ENCODE measurements around the gene DMRT3. TPM values are rescaled to one million over a fixed set of nuclear protein-coding genes. Genes with fewer than 3 reads are reported as not detected.

The DMRT3 gene
- total RNA-seq (2021) (not detected in 3 replicates), Bru-seq, nascent RNA (percentile 3 among the genes with signal in this experiment)
- long read RNA-seq, experiment 1, result 0 reads
- long read RNA-seq, experiment 2, result 0 reads
- long read RNA-seq, experiment 3, result 0 reads

- DNase-seq (ENCODE audit: low spot score), result peak; percentile 79
- ChIA-PET POLR2A (interaction anchor here (1.8 kb wide), 1 partner anchor 9 kb away, joined by 6 read pairs; no protein-coding TSS in a partner anchor), CTCF (interaction anchor here (0.8 to 3.1 kb wide), 9 partner anchors 9 to 84 kb away, joined by 3 to 17 read pairs (median 4); partner anchors contain the start of gene DMRT2)
- no peak within 1 kb of the TSS for H3K27ac Mint-ChIP-seq
- peak; percentile 14 for ATAC-seq
- peaks cover 98% of the 10 kb centered on the region for H3K27me3 Mint-ChIP-seq (ENCODE audit: low read depth)
- H3K36me3 Mint-ChIP-seq, result no peaks in the 10 kb centered on the region
- H3K4me1 Mint-ChIP-seq, result peaks cover 53% of the 10 kb centered on the region
- H3K4me3 Mint-ChIP-seq, result peak within 1 kb of the TSS; percentile 61
- TF ChIP-seq MYBL2 (CRISPR knock-in tag; IDR thresholded peaks at IDR 0.05) (0 out of 2 replicates have a peak, but pooled peaks have one; percentile 45), ELF4 (CRISPR knock-in tag; IDR thresholded peaks at IDR 0.05; ENCODE audit: low read depth) (no peak), FOXP4 (CRISPR knock-in tag; IDR thresholded peaks at IDR 0.05) (0 out of 2 replicates have a peak, but pooled peaks have one; percentile 2), E2F5 (CRISPR knock-in tag; IDR thresholded peaks at IDR 0.05) (no peak), ZNF263 (CRISPR knock-in tag; IDR thresholded peaks at IDR 0.05; ENCODE audit: low read depth) (peak; percentile 87; the same call in 1 of the 2 replicates)
- no peaks in the 10 kb centered on the region for H3K9me3 Mint-ChIP-seq
Observed at GRCh38 chr9:976258-976942, at the start of gene DMRT3. TSS of gene DMRT3 (plus strand) at chr9:976655. CDS start at chr9:977002, 347 bp downstream.

DNA sequence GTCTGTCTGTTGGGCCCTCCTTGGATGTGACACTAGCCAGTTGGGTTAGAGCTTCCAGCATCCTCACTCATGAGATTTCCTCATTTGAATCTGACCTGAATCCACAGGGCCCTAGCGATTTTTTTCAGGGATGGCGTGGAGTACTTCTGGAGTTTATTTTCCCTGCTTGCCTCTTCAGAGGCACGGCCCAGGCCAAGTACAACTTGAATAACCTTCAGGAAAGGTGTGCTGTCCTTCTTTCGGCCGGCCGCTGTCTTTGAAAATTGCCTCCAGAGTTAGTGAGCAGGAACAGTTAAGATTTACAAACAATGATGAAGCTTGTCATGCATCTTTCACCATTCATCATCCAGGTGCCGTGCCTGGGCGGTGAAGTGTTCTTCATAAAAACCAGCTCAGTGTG, 49.5 kb upstream of the DMRT3 start:
- H3K4me3 Mint-ChIP-seq, result no peak overlapping the region
- no peaks in the 10 kb centered on the region for H3K36me3 Mint-ChIP-seq
- H3K9me3 Mint-ChIP-seq, result peaks cover 10% of the 10 kb centered on the region; the same call in 1 of the 2 replicates
- no peaks in the 10 kb centered on the region; the same call in 1 of the 2 replicates for H3K27me3 Mint-ChIP-seq (ENCODE audit: low read depth)
- CTCF ChIA-PET, result interaction anchor here (0.9 to 2.1 kb wide), 4 partner anchors 10 to 82 kb away, joined by 3 to 17 read pairs (median 4); no protein-coding TSS in a partner anchor
- no peaks in the 10 kb centered on the region for H3K4me1 Mint-ChIP-seq
- POLR2A ChIA-PET, result no interaction called here
- no peak for TF ChIP-seq FOXJ3 (CRISPR knock-in tag; IDR thresholded peaks at IDR 0.05; ENCODE audit: borderline replicate concordance)
- TF ChIP-seq NFATC4 (CRISPR knock-in tag; IDR thresholded peaks at IDR 0.05), result no peak
- TF ChIP-seq HMGXB4 (CRISPR knock-in tag; IDR thresholded peaks at IDR 0.05), result no peak
- TF ChIP-seq, protein P1, sequence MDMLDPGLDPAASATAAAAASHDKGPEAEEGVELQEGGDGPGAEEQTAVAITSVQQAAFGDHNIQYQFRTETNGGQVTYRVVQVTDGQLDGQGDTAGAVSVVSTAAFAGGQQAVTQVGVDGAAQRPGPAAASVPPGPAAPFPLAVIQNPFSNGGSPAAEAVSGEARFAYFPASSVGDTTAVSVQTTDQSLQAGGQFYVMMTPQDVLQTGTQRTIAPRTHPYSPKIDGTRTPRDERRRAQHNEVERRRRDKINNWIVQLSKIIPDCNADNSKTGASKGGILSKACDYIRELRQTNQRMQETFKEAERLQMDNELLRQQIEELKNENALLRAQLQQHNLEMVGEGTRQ (CRISPR knock-in tag; IDR thresholded peaks at IDR 0.05), result no peak
- TF ChIP-seq CDX4 (CRISPR knock-in tag; IDR thresholded peaks at IDR 0.05; ENCODE audit: borderline replicate concordance), result no peak
- no peak for ATAC-seq
- DNase-seq (ENCODE audit: low spot score), result no peak
- H3K27ac Mint-ChIP-seq, result no peak overlapping the region

DNA sequence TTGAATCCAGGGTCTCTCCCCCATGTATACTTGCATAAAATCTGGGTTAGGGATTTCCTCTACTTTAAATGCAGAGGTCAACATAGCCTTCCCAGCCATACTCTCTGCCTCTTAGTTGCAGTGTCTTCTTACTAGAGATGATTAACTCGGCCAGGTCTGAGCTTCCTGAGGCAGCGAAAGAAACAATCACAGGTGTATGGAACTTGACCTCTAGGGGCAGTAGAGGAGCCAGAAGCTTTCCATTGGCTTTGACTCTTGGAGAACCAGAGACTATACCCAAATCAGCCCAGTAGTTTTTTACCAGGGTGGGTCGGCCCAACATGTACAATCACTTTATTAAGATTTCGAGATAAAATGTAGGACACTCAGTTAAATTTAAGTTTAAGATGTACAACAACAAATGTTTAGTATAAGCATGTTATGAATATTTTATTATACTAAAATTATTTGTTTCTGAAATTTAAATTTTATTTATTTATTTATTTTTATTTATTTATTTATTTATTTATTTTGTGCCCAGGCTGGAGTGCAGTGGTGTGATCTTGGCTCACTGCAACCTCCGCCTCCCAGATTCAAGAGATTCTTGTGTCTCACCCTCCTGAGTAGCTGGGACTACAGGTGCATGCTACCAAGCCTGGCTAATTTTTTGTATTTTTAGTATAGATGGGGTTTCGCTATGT, 48.0 kb upstream of the DMRT3 start:
- H3K27me3 Mint-ChIP-seq (ENCODE audit: low read depth), result no peaks in the 10 kb centered on the region; the same call in 1 of the 2 replicates
- no peaks in the 10 kb centered on the region for H3K4me1 Mint-ChIP-seq
- H3K27ac Mint-ChIP-seq, result no peak overlapping the region
- DNase-seq (ENCODE audit: low spot score), result peak; percentile 53
- ChIA-PET CTCF (interaction anchor here (0.6 to 2.1 kb wide), 32 partner anchors 10 to 493 kb away, joined by 3 to 43 read pairs (median 6); partner anchors contain the start of genes DMRT1 and DMRT3), POLR2A (interaction anchor here (0.6 kb wide), 1 partner anchor 33 kb away, joined by 6 read pairs; no protein-coding TSS in a partner anchor)
- TF ChIP-seq HMGA2 (CRISPR knock-in tag; IDR thresholded peaks at IDR 0.05) (peak; percentile 73), FOXJ3 (CRISPR knock-in tag; IDR thresholded peaks at IDR 0.05; ENCODE audit: borderline replicate concordance) (no peak), CTCF (IDR thresholded peaks at IDR 0.05) (peak; percentile 37; the same call in 1 of the 2 replicates)
- peaks cover 10% of the 10 kb centered on the region; the same call in 1 of the 2 replicates for H3K9me3 Mint-ChIP-seq
- peak; percentile 97 for ATAC-seq
- H3K36me3 Mint-ChIP-seq, result no peaks in the 10 kb centered on the region
- H3K4me3 Mint-ChIP-seq, result no peak overlapping the region
